ENCODE measurements around the gene DCST1. TPM values are rescaled to one million over a fixed set of nuclear protein-coding genes. Genes with fewer than 3 reads are reported as not detected.

The DCST1 gene
- polyA plus RNA-seq, 2 of the 4 experiments (the other 2 are of a cell fraction), result 0.06 TPM; not detected in 1

GRCh38 chr1:155091071-155092051 is 57.7 kb downstream of the DCST1 start:
- ChIA-PET POLR2A (interaction anchor here (1.1 to 1.4 kb wide), 2 partner anchors 76 to 82 kb away, joined by 5 to 6 read pairs; partner anchors contain the start of gene KRTCAP2), CTCF (interaction anchor here (0.5 to 13.8 kb wide), 49 partner anchors 9 to 914 kb away, joined by 3 to 384 read pairs (median 5); partner anchors contain the start of genes EFNA1, EFNA3, EFNA4 and KRTCAP2)
- no peaks in the 10 kb centered on the region for H3K9me3 ChIP-seq
- 22% methylated on average over 29 of the region's 29 CpGs for WGBS (ENCODE audit: missing lambda C conversion rate)
- no peak overlapping the region for H3K4me3 ChIP-seq
- peaks cover 14% of the 10 kb centered on the region for H3K4me1 ChIP-seq
- FAIRE-seq (no peak), DNase-seq (ENCODE audit: low read depth in 1 of 2, low spot score in 1 of 2) (peak; percentile 73 to 75), ATAC-seq (peak; percentile 64 to 85)
- H3K27ac ChIP-seq, result peak overlapping the region; percentile 45 to 79; a peak in 5 of 6 replicates
- H3K4me2 ChIP-seq, result peak overlapping the region; percentile 62
- TF ChIP-seq BHLHE40 (IDR thresholded peaks at IDR 0.05; ENCODE audit: low read depth, low read length), result no peak
- no peak for TF ChIP-seq FOSB (CRISPR knock-in tag; IDR thresholded peaks at IDR 0.05)
- TF ChIP-seq EP300 (IDR thresholded peaks at IDR 0.05), result no peak
- no peak for TF ChIP-seq HMGXB4 (CRISPR knock-in tag; IDR thresholded peaks at IDR 0.05; ENCODE audit: borderline replicate concordance)
- no peak for TF ChIP-seq RNF2 (IDR thresholded peaks at IDR 0.05; ENCODE audit: borderline replicate concordance, low read depth)
- no peak for TF ChIP-seq CBX2 (IDR thresholded peaks at IDR 0.05; ENCODE audit: borderline replicate concordance, low read depth)
- TF ChIP-seq FOXS1 (CRISPR knock-in tag; IDR thresholded peaks at IDR 0.05), result no peak
- no peak for TF ChIP-seq EHF (CRISPR knock-in tag; IDR thresholded peaks at IDR 0.05)
- TF ChIP-seq RFX5 (IDR thresholded peaks at IDR 0.05), result no peak
- no peak for TF ChIP-seq JUNB (IDR thresholded peaks at IDR 0.05)
- no peak for TF ChIP-seq TP53 (CRISPR knock-in tag; IDR thresholded peaks at IDR 0.05)
- TF ChIP-seq USF2 (IDR thresholded peaks at IDR 0.05), result peak; percentile 57
- TF ChIP-seq RCOR1 (IDR thresholded peaks at IDR 0.05; ENCODE audit: low read depth, low read length), result no peak
- TF ChIP-seq ESRRA (IDR thresholded peaks at IDR 0.05; ENCODE audit: borderline replicate concordance, low read length), result no peak
- no peak for TF ChIP-seq KDM5A (IDR thresholded peaks at IDR 0.05)
- no peak for TF ChIP-seq ELK1 (IDR thresholded peaks at IDR 0.05; ENCODE audit: low read depth, low read length)
- peak; percentile 91 for TF ChIP-seq CTCF (IDR thresholded peaks at IDR 0.05)
- no peak for TF ChIP-seq RARB (CRISPR knock-in tag; IDR thresholded peaks at IDR 0.05)
- no peak for TF ChIP-seq FOSL2 (IDR thresholded peaks at IDR 0.05)
- TF ChIP-seq FOSL2 (CRISPR knock-in tag; IDR thresholded peaks at IDR 0.05), result no peak
- 0 out of 2 replicates have a peak, but pooled peaks have one; percentile 51 for TF ChIP-seq MAZ (IDR thresholded peaks at IDR 0.05; ENCODE audit: borderline replicate concordance, low read depth, low read length)
- TF ChIP-seq MAFK (IDR thresholded peaks at IDR 0.05; ENCODE audit: partially characterized antibody), result no peak
- no peak for TF ChIP-seq ZSCAN20 (CRISPR knock-in tag; IDR thresholded peaks at IDR 0.05)
- peak; percentile 74 to 76 for TF ChIP-seq RAD21 (conservative IDR thresholded peaks at IDR 0.05 in 1 of 2, IDR thresholded peaks at IDR 0.05 in 1 of 2)
- peak; percentile 91 for TF ChIP-seq SMC3 (IDR thresholded peaks at IDR 0.05)
- peak; percentile 96 for TF ChIP-seq MAX (IDR thresholded peaks at IDR 0.05)
- no peak for TF ChIP-seq ZFP36 (IDR thresholded peaks at IDR 0.05; ENCODE audit: borderline replicate concordance, partially characterized antibody)
- no peak for TF ChIP-seq CHD2 (IDR thresholded peaks at IDR 0.05; ENCODE audit: low read length, partially characterized antibody)
- TF ChIP-seq CEBPB (IDR thresholded peaks at IDR 0.05), result no peak
- TF ChIP-seq POLR2A (IDR thresholded peaks at IDR 0.05; ENCODE audit: low read length), result no peak
- TF ChIP-seq E2F6 (IDR thresholded peaks at IDR 0.05; ENCODE audit: borderline replicate concordance, low read depth), result no peak; the same call in 1 of the 2 replicates
- no peak for TF ChIP-seq PBX3 (IDR thresholded peaks at IDR 0.05)
- TF ChIP-seq ZNF302 (CRISPR knock-in tag; IDR thresholded peaks at IDR 0.05), result no peak

Data from A549 (cell line).